Dermis microvascular lymphatic vessel endothelial cell (primary cell): ENCODE data around the gene USP47. TPM values are rescaled to one million over a fixed set of nuclear protein-coding genes. Genes with fewer than 3 reads are reported as not detected.

Experiments
- DNase-seq, 2 donors: peaks; one replicate each; pipeline versions ENCODE4 v3.0.0 to v3.0.0-alpha.2; 2010; ENCODE audit warnings: low read depth in 2 of 2
- total RNA-seq: library from RNA; depleted of rRNA; stranded (reverse); fragments of >200 nt; gene quantifications from 2 replicates; pipeline ENCODE4 v1.2.1, GENCODE V29; 2014

The USP47 gene
- total RNA-seq, 1 donor from 2014 or later, result 55.3 TPM

GRCh38 chr11:11866203-11866602 is 24.4 kb downstream of the USP47 start:
- peak in 1 of 2 donors; percentile 10 for DNase-seq

- no peak for DNase-seq
Measured at GRCh38 chr11:11867720-11868119, 25.9 kb downstream of the USP47 start.

GRCh38 chr11:11871991-11872401 is 30.2 kb downstream of the USP47 start:
- DNase-seq, result no peak

- no peak for DNase-seq
Measured at GRCh38 chr11:11876458-11876857, 34.7 kb downstream of the USP47 start.

DNA sequence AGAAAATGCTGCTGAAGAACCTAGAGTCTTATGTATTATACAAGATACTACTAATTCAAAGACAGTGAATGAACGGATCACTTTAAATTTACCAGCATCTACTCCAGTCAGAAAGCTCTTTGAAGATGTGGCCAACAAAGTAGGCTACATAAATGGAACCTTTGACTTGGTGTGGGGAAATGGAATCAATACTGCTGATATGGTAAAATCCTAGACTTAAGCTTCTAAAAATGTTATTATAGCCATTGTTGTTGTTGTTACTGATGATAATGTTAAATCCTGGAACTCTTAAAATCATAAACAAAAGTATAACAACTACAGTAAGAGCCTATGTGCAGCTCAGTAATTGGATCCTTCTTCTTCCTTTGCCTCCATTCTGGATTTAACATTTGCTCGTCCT is 38.4 kb downstream of the USP47 start:
- DNase-seq, result no peak

GRCh38 chr11:11882539-11882938 is 40.8 kb downstream of the USP47 start:
- peak; percentile 53 to 72 for DNase-seq

- DNase-seq, result no peak
Measured at GRCh38 chr11:11884351-11884750, 42.6 kb downstream of the USP47 start.

GRCh38 chr11:11884774-11885481 is 43.2 kb downstream of the USP47 start:
- no peak for DNase-seq

DNA sequence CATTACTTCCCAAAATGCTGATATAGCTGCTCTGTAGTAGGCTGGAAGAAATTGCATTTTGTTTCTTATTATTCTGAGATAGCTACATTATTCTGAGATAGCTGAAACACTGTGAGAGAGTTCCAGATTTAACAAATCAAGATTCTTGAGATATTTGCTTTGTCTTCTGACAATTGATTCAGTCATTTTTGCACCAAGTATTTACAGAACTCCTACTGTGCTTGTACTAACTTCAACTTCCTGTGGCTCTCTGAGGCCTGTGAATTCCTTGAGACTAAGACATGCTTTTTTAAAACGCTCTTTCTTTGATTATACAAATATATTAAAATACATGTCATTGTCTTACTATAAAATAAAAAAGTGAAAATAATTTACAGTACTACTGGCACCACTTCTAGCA is 52.7 kb downstream of the USP47 start:
- no peak for DNase-seq

DNA sequence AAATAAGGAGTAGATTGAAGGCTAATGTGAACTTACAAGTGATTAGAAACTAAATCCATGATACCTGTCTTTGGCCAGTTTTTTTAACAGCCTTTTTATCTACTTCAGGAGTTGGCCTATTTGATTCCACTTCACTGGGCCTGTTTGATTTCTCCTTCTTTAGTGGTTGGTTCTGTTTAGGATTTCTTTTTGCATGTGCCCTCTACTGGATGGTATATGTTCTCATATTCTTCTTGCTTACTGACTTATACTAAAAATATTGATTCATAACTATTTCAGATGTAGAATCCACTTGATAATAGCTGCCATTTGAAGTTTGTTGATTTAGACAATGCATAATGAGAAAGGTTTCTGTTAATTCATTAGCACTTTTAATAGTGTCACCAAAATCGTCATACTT is 53.9 kb downstream of the USP47 start:
- no peak for DNase-seq

DNA sequence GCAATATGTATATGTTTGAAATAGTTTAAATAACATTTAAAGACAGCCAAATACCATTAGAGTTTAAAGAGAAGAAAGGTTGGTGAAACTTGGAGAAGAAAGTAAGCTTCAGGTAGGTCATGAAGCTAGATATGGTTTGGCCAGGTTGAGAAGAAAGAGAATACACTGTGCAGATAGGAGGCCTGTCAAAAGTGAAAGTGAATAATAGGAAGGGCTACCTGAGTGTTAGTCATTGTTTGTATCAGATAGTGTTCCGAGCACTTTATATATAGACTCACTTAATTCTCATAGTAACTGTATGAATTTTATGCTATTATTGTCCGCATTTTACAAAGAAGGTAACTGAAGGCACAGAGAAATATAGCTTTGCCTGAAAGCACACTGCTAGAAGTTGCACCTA is 56.9 kb downstream of the USP47 start:
- no peak for DNase-seq

DNA sequence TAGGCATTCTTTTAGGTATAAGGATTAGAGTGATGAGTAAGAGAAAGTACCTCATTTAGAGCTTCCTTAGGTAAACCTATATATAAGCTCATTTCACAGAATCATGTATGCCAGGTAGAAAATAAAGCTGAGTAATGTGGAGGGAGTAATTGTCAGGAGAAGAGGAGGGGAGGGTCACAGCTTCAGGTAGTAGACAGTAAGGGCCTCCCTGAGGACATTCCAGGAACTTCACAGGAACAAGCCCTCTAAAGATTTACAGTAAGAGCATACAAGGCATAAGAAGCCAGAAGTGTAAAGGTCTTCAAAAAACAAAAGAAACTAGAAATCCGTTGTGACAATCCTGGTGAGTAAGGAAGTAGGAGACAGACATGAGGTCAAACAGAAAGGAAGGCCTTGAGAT is 57.6 kb downstream of the USP47 start:
- DNase-seq, result no peak

GRCh38 chr11:11901929-11902328 is 60.2 kb downstream of the USP47 start:
- no peak for DNase-seq

DNA sequence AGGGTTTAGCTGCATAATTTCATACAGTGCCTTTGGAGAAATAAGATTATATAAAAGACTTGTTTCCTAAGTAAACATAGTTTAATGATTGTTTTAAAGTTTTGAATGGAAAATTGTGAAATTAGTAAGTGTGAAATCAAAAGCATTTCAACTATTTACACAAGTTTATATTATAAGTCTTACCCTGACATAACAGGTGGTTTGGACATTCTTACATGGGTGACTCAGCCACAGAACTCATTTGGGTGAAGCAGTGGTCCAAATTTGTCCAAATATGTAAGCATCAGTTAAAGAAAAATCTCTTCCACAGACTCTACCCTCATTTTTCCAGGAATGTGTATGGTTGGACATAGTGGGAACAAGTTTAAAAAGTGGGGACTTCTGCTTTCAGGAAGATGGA is 68.0 kb downstream of the USP47 start:
- DNase-seq, result no peak

DNA sequence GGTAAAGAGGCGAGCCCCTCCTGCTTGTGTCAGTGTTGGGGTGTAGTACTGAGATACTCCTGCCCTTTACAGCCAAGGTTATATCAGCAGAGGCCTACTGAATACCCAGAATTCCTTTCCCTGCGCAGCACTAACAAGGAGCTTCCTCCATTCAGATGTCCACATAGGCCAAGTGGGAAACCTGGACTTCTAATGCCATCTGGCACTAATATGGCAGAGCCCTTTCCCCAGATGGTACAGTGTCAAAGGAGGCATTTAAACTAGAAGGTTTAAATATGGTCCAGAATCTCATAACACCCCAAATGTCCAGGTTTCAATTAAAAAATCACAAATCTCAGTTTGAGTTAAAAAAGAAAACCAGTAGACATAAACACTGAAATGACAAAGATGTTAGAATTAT is 68.8 kb downstream of the USP47 start:
- no peak for DNase-seq

DNA sequence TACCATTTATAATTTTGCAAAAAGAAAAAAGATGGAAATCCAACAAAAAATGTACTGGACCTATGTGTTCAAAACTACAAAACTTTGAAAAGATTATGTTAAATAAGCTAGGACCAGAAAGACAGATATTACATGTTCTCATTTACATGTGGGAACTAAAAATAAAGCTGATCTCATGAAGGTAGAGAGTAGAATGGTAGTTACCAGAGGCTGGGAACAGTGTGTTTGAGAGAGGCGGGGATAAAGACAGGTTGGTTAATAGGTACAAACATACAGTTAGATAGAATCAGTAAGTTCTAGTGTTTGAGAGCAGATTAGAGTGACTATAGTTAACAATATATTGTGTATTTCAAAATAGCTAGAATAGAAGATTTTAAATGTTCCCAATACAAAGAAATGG is 71.6 kb downstream of the USP47 start:
- no peak for DNase-seq

- no peak for DNase-seq
Measured at GRCh38 chr11:11915625-11916024, 73.9 kb downstream of the USP47 start.

DNA sequence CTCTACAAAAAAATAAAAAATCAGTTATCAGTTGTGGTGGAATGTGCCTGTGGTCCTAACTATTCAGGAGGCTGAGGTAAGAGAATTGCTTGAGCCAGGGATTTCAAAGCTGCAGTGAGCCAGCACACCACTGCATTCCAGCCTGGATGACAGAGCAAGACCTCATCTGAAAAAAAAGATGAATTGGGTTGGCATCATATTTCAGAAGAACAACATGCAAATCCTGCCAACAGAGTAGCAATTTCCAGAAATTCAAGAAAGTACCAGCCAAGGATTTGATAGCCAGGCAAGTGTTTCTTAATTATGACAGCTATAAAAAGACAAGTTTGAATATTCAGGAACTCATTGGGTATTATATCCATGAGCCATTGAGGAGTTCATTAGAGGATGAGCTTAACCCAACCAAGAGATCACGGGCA is 75.2 kb downstream of the USP47 start:
- DNase-seq, result no peak

GRCh38 chr11:11923828-11924227 is 82.1 kb downstream of the USP47 start:
- DNase-seq, result no peak

DNA sequence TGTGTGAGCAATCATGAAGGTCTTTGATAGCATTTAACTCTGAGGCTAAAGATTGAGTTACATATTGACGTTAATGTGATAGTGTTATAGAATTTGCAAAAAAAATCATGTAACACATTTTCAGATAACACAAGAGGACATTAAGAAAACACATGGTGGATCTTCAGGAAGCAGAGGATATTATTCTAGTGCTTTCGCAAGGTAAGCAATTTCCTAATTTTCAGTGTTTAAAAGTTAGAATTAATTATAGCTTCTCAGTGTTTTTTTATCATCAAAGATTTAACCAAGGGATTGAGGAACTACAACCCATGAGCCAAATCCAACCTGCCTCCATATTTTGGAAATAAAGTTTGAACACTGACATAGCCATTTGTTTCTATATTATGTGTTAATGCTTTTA is 88.1 kb downstream of the USP47 start:
- no peak for DNase-seq

GRCh38 chr11:11931461-11932055 is 89.8 kb downstream of the USP47 start:
- peak; percentile 76 to 84 for DNase-seq

GRCh38 chr11:11935536-11935935 is 93.8 kb downstream of the USP47 start:
- DNase-seq, result no peak

DNA sequence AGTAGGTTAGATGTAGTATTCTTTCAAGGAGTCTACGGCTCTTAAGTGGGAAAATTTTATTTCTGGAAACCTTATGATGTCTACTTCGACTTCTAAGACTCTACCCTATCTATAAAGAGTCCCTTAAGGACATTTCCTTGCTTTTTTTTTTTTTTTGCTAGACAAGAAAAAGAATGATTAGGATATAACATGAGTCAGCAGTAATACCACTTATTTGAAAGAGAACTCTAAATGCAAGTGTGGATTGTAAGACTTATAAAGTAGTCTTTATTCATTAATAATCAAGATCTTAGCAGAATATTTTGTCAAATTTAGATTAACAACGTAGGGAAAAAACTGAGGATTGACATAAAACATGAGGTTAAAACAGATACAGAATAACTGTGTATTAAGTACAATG is 95.7 kb downstream of the USP47 start:
- no peak for DNase-seq

DNA sequence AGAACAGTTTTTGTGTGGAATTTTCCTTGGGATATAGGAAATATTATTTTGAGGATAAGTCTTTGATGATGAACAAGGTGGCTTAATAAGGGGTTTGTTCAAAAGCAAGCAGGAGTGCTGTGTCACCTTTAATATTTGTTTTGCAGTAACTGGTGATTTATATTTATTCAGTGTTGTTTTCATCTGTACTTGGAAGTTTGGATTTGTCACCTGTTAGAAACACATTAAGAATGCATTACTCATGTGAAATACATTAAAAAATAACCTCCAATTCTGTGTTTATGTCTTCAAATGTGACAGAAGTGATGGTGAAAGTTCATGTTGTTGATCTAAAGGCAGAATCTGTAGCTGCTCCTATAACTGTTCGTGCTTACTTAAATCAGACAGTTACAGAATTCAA is 96.2 kb downstream of the USP47 start:
- DNase-seq, result no peak
